CD4-positive, alpha-beta memory T cell (primary cell): ENCODE measurements around the gene TBC1D16. TPM values are rescaled to one million over a fixed set of nuclear protein-coding genes. Genes with fewer than 3 reads are reported as not detected.

Experiments
- CTCF ChIA-PET: fragments of 350-600 bp; sonication (Branson Sonifier 250); formaldehyde crosslinking; loops from one replicate; lab custom pipeline; 2021; ENCODE audit warnings: inconsistent platforms; ENCODE audit not compliant: partially characterized antibody; lab: Charles Lee
- POLR2A ChIA-PET: fragments of 350-600 bp; sonication (Branson Sonifier 250); formaldehyde crosslinking; loops from one replicate; lab custom pipeline; 2021; ENCODE audit not compliant: partially characterized antibody; lab: Charles Lee
- DNase-seq, 5 donors: peaks; one replicate each; pipeline versions ENCODE4 v3.0.0 to v3.0.0-alpha.2; 2020 to 2022; ENCODE audit warnings: mixed read lengths in 1 of 5
- H3K27ac ChIP-seq: one replicate; pipeline ENCODE4 v1.7.0; 2013; ENCODE audit warnings: low read depth, low read length
- H3K27me3 ChIP-seq: 2 replicates; pipeline ENCODE4 v1.7.0; 2013; ENCODE audit warnings: mild to moderate bottlenecking, low read length, moderate library complexity; ENCODE audit not compliant: insufficient read depth
- H3K36me3 ChIP-seq: 2 replicates; pipeline ENCODE4 v1.7.0; 2013; ENCODE audit warnings: mild to moderate bottlenecking, low read length, moderate library complexity; ENCODE audit not compliant: insufficient read depth
- H3K4me1 ChIP-seq: 2 replicates; pipeline ENCODE4 v1.7.0; 2013; ENCODE audit warnings: mild to moderate bottlenecking, low read length, moderate library complexity; ENCODE audit not compliant: insufficient read depth
- H3K4me3 ChIP-seq, 2 donors: one replicate each; pipeline ENCODE4 v1.7.0; 2013; ENCODE audit warnings: low read length in 2 of 2, mild to moderate bottlenecking in 1 of 2
- H3K9me3 ChIP-seq, 2 donors: one replicate each; pipeline ENCODE4 v1.7.0; 2013; ENCODE audit warnings: low read length in 2 of 2, control low read depth in 1 of 2; ENCODE audit not compliant: control insufficient read depth in 1 of 2
- H3K27ac Mint-ChIP-seq, 7 donors: one replicate each; pipeline ENCODE4 v1.8.0; 2020 to 2021; ENCODE audit warnings: mixed read lengths in 7 of 7, mild to moderate bottlenecking in 6 of 7, inconsistent platforms in 3 of 7, moderate library complexity in 3 of 7
- H3K27me3 Mint-ChIP-seq, 2 donors: one replicate each; pipeline ENCODE4 v1.8.0; 2020 to 2021; ENCODE audit warnings: mixed read lengths in 2 of 2
- H3K36me3 Mint-ChIP-seq, 2 donors: one replicate each; pipeline ENCODE4 v1.8.0; 2020 to 2021; ENCODE audit warnings: mixed read lengths in 2 of 2, inconsistent platforms in 1 of 2, mild to moderate bottlenecking in 1 of 2
- H3K4me1 Mint-ChIP-seq, 4 donors: one replicate each; pipeline ENCODE4 v1.8.0; 2020 to 2021; ENCODE audit warnings: mixed read lengths in 4 of 4, mild to moderate bottlenecking in 1 of 4
- H3K4me3 Mint-ChIP-seq, 8 donors: one replicate each; pipeline ENCODE4 v1.8.0; 2020 to 2021; ENCODE audit warnings: mixed read lengths in 8 of 8, mild to moderate bottlenecking in 7 of 8, moderate library complexity in 6 of 8, inconsistent platforms in 3 of 8
- H3K9me3 Mint-ChIP-seq, 8 donors: one replicate each; pipeline ENCODE4 v1.8.0; 2020 to 2021; ENCODE audit warnings: mixed read lengths in 8 of 8, mild to moderate bottlenecking in 5 of 8, inconsistent platforms in 3 of 8, moderate library complexity in 1 of 8
- intact Hi-C: fragments of 100-400 bp; cut with micrococcal nuclease; formaldehyde crosslinking; loops from one replicate; pipeline ENCODE4 v1.15.1; 2023
- polyA plus RNA-seq, 2 donors: library from polyadenylated mRNA; unstranded; fragments of 300-500 nt; fragmentation: Illumina TruSeq; gene quantifications; one replicate each; pipeline ENCODE4 v1.2.3, GENCODE V29; 2021
- total RNA-seq, 2 experiments: library from RNA; stranded (reverse); gene quantifications; one replicate each; pipeline ENCODE4 v1.2.3, GENCODE V29; 2021

The TBC1D16 gene
- total and polyA plus RNA-seq, 4 experiments from 2014 or later = 1.2 to 1.8 (median 1.3) TPM; not detected in 1

DNA sequence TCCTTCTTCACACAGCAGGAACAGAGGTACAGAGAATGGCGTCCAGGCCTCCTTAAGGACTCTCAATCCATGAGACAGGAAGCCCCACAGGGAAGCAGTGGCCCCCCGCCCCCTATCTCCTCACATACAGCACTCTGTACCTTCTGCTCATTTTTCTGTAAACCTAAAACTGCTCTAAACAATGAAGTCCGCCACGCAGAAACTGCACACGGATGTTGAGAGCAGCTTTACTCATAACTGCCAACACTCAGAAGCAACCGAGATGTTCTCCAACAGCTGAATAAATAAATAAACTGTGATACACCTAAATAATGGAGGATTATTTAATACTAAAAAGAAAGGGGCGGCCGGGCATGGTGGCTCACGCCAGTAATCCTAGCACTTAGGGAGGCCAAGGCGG is 9.9 kb downstream of the TBC1D16 start:
- Mint-ChIP-seq H3K4me3 (no peak overlapping the region), H3K27ac (no peak overlapping the region)
- CTCF ChIA-PET = interaction anchor here (0.6 to 1.9 kb wide), 2 partner anchors 17 to 73 kb away, joined by 3 to 8 read pairs; no protein-coding TSS in a partner anchor

DNA sequence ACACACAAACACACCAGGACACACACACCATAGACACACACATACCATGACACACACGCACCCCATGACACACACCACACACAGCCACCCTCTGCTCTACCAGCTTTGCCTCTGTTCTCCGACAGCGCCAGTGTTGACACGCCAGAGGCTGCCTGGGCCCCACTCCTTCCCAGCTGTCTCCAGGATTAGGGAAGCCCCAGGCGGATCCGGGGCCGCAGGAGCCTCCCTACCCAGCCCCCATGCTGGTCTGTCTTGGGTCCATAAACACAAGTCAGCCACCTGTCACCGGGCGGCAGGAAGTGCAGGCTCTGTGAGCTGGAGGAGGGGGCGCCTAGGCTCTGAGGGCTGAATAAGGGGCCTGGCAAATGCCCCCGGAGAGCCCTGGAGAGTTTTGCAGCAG is 10.5 kb downstream of the TBC1D16 start:
- Histone ChIP-seq H3K27me3 (no peaks in the 10 kb centered on the region), H3K4me3 (no peak overlapping the region), H3K27ac (no peak overlapping the region), H3K36me3 (no peaks in the 10 kb centered on the region), H3K9me3 (no peaks in the 10 kb centered on the region), H3K4me1 (no peaks in the 10 kb centered on the region)
- H3K9me3 Mint-ChIP-seq = no peaks in the 10 kb centered on the region
- H3K27me3 Mint-ChIP-seq = no peaks in the 10 kb centered on the region
- no peaks in the 10 kb centered on the region for H3K4me1 Mint-ChIP-seq
- H3K36me3 Mint-ChIP-seq = no peaks in the 10 kb centered on the region
- ChIA-PET CTCF (no interaction called here), POLR2A (no interaction called here)
- intact Hi-C loops = no loop called here
- H3K4me3 Mint-ChIP-seq = no peak overlapping the region
- H3K27ac Mint-ChIP-seq = no peak overlapping the region
- DNase-seq = no peak

More for the DNA sequence above, 9.9 kb downstream of the TBC1D16 start:
- Histone ChIP-seq H3K4me3 (no peak overlapping the region), H3K9me3 (no peaks in the 10 kb centered on the region), H3K27ac (no peak overlapping the region), H3K4me1 (no peaks in the 10 kb centered on the region), H3K36me3 (no peaks in the 10 kb centered on the region), H3K27me3 (no peaks in the 10 kb centered on the region)
- H3K27me3 Mint-ChIP-seq = no peaks in the 10 kb centered on the region
- POLR2A ChIA-PET = no interaction called here
- intact Hi-C loops = no loop called here
- no peaks in the 10 kb centered on the region for H3K4me1 Mint-ChIP-seq
- no peak for DNase-seq
- H3K9me3 Mint-ChIP-seq = no peaks in the 10 kb centered on the region
- H3K36me3 Mint-ChIP-seq = no peaks in the 10 kb centered on the region

DNA sequence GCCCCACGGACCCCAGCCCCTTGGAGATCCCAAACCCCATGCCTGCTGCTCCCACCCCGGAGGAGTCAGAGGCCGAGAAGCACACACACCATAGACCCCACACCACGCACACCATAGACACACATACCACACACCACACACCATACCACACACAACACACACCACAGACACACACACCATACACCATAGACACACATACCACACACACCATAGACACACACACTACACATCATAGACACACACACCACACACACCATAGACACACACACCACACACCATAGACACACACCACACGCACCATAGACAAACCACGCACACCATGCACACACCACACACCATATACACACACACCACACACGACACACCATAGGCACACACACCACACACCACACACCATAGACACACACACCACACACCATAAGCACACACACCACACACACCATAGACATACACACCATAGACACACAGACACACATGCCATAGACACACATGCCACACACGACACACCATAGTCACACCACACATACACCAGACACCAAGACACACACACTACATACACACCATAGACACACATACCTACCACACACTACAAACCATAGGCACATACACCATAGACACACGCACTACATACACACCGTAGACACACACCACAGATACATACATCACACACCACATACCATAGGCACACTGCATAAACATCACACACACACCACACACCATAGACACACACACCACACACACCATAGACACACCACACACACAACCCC is 11.3 kb downstream of the TBC1D16 start:
- POLR2A ChIA-PET = no interaction called here
- no peak overlapping the region for H3K4me3 ChIP-seq
- Mint-ChIP-seq H3K4me1 (no peaks in the 10 kb centered on the region), H3K27me3 (no peaks in the 10 kb centered on the region), H3K27ac (no peak overlapping the region), H3K36me3 (no peaks in the 10 kb centered on the region), H3K4me3 (no peak overlapping the region), H3K9me3 (no peaks in the 10 kb centered on the region)
- no peaks in the 10 kb centered on the region for H3K9me3 ChIP-seq
- no peaks in the 10 kb centered on the region for H3K27me3 ChIP-seq
- H3K4me1 ChIP-seq = no peaks in the 10 kb centered on the region
- CTCF ChIA-PET = no interaction called here
- H3K27ac ChIP-seq = no peak overlapping the region
- no peaks in the 10 kb centered on the region for H3K36me3 ChIP-seq
- DNase-seq = no peak
- intact Hi-C loops = no loop called here

DNA sequence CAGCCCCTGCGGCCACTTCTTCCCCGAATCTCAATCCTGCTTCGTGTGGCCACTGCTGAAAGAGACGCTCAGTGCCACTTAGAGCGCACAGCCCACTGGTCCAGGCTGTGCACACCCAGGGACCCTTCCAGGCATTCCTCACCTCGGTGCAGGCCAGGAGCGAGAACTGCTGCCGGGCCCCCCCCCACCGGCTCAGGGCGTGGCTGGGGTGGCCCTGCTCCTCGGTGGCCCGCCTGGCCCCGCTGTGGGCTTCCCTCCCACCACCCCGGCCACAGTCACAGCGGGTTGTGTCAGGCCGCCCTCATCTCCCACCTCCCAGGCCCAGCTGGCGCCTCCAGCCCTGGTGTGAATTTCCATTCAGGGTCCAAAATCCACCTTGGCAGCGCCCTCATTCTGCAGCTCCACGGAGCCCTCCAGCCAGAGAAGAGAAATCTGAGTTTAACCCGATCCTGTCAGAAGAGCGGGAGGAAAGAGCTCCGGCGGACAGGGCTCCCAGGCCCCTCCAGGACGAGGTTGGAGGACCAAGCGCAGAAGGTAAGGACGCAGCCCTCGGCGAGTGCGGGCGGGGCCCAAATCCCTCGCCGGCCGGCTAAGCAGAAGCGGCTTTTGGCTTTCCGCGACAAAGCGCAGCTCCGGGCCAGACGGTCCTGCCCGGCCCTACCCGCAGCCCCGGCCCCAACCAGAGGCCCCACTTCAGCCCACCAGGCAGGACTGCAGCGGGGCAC is 12.0 kb downstream of the TBC1D16 start:
- H3K4me3 Mint-ChIP-seq = no peak overlapping the region
- intact Hi-C loops = no loop called here
- no peak overlapping the region for H3K27ac Mint-ChIP-seq
- Histone ChIP-seq H3K36me3 (no peaks in the 10 kb centered on the region), H3K4me3 (no peak overlapping the region), H3K27me3 (no peaks in the 10 kb centered on the region), H3K27ac (no peak overlapping the region), H3K9me3 (no peaks in the 10 kb centered on the region), H3K4me1 (no peaks in the 10 kb centered on the region)
- no peaks in the 10 kb centered on the region for H3K4me1 Mint-ChIP-seq
- DNase-seq = no peak
- CTCF ChIA-PET = no interaction called here
- no peaks in the 10 kb centered on the region for H3K36me3 Mint-ChIP-seq
- H3K9me3 Mint-ChIP-seq = no peaks in the 10 kb centered on the region
- H3K27me3 Mint-ChIP-seq = no peaks in the 10 kb centered on the region
- POLR2A ChIA-PET = no interaction called here

DNA sequence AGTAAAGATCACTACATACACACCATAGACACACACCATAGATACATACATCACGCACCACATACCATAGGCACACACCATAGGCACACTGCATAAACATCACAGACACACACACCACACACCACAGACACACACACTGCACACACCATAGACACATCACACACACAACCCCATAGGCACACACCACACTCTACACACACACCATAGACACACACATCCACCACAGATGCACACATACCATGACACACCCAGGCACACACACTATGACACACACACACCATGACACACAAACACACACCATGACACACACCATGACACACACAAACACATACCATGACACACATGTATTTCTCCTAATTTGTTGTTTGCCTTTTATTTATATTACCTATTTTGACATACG is 14.1 kb downstream of the TBC1D16 start:
- no peaks in the 10 kb centered on the region for H3K36me3 Mint-ChIP-seq
- H3K27ac Mint-ChIP-seq = no peak overlapping the region
- intact Hi-C loops = no loop called here
- no peaks in the 10 kb centered on the region for H3K27me3 ChIP-seq
- H3K4me3 ChIP-seq = no peak overlapping the region
- H3K27ac ChIP-seq = no peak overlapping the region
- H3K9me3 ChIP-seq = no peaks in the 10 kb centered on the region
- H3K4me1 Mint-ChIP-seq = no peaks in the 10 kb centered on the region
- H3K9me3 Mint-ChIP-seq = no peaks in the 10 kb centered on the region
- no peaks in the 10 kb centered on the region for H3K27me3 Mint-ChIP-seq
- DNase-seq = no peak
- H3K36me3 ChIP-seq = no peaks in the 10 kb centered on the region
- POLR2A ChIA-PET = no interaction called here
- CTCF ChIA-PET = interaction anchor here (1.2 to 2.2 kb wide), 3 partner anchors 11 to 13 kb away, joined by 3 to 8 read pairs (median 5); no protein-coding TSS in a partner anchor
- H3K4me3 Mint-ChIP-seq = no peak overlapping the region
- H3K4me1 ChIP-seq = no peaks in the 10 kb centered on the region

DNA sequence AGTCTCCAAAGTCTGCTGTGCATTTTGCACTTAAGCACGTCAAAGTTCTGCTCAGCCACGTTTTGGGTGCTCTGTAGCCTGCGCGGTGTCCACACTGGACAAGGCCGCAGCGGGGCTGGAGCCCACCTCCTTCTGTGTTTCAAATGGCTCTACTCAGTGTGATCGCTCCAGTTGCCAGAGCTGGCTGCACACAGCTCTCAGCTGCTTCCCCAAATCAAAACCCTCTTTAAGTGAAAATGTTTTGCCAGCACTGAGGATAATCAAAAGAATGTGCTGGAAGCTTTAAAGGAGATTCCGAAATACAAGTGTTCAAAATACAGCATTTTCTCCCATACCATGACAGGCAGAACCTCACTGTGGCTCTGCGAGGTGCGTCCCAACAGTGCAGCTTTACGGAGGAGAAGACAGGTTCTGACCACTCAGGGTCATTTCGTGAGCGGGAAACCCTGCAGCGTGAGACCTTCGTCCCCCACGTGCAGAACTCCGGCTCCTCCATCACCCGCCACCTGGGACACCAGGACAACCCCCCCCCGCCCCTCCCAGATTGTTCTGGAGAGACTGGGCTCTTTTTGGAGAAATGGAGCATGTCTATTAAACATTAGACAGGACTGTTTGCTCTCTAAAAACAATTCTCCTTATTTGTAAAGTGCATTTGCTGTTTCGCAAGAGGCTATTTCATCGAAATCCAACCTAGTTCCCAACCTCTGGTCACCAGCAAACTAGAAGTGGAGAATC is 16.6 kb downstream of the TBC1D16 start:
- Histone ChIP-seq H3K36me3 (no peaks in the 10 kb centered on the region), H3K9me3 (no peaks in the 10 kb centered on the region), H3K27me3 (no peaks in the 10 kb centered on the region), H3K27ac (no peak overlapping the region), H3K4me1 (no peaks in the 10 kb centered on the region), H3K4me3 (no peak overlapping the region)
- H3K27ac Mint-ChIP-seq = no peak overlapping the region
- POLR2A ChIA-PET = no interaction called here
- H3K4me3 Mint-ChIP-seq = no peak overlapping the region
- H3K36me3 Mint-ChIP-seq = no peaks in the 10 kb centered on the region
- CTCF ChIA-PET = no interaction called here
- DNase-seq = no peak
- peaks cover 0 to 1% (median 0%) of the 10 kb centered on the region in 4 donors for H3K4me1 Mint-ChIP-seq
- intact Hi-C loops = no loop called here
- no peaks in the 10 kb centered on the region for H3K27me3 Mint-ChIP-seq
- no peaks in the 10 kb centered on the region for H3K9me3 Mint-ChIP-seq
